ENCODE results near the gene TGFBR1.
A peak's percentile ranks its signal among the peaks of the same experiment; 100 is the strongest.

TGFBR1 gene

DNA sequence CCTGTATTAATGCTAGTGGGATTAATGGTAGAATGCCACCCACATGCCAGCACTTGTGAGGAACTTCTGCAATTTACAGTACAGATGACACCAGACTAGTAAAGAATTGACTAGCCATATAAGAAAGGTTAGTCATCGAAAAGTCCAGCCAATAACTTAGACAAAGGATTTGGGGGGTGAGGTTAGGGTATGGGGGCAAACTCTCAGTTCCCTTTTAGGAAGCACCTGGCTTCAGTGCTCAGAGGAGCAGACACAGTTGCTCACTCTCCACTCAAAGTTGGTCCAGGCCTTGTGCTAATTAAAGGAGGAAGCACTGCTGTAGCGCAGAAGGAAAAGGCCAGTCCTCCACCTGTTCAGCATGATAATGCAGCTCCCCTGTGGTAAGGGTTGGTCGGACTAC lies 25.2 kb downstream of the TGFBR1 start:
- Histone ChIP-seq H3F3A (ENCODE audit: low read depth) (no peaks in the 10 kb centered on the region), H3K9me2 (replicated peaks; ENCODE audit: low read depth, low read length) (no peaks in the 10 kb centered on the region), H3K9me3 (ENCODE audit: insufficient read depth, low read depth, low read length) (no peaks in the 10 kb centered on the region), H2AFZ (ENCODE audit: low read length) (no peak overlapping the region), H3K27me3 (ENCODE audit: insufficient read depth, low read length, poor library complexity, severe bottlenecking) (no peaks in the 10 kb centered on the region), H3K4me3 (ENCODE audit: low read length, poor library complexity, severe bottlenecking) (no peak overlapping the region), H3K4me1 (ENCODE audit: insufficient read depth, low read length, poor library complexity, severe bottlenecking) (peaks cover 31% of the 10 kb centered on the region), H3K79me2 (ENCODE audit: insufficient read depth, low read length) (peaks cover 92% of the 10 kb centered on the region), H3K9ac (ENCODE audit: low read depth, low read length, poor library complexity, severe bottlenecking) (no peak overlapping the region), H3K4me2 (ENCODE audit: low read depth, low read length, poor library complexity, severe bottlenecking) (no peak overlapping the region), H3K36me3 (ENCODE audit: insufficient read depth, low read length) (peaks cover 25% of the 10 kb centered on the region; the same call in 1 of the 2 replicates), H4K20me1 (ENCODE audit: insufficient read depth, low read length, poor library complexity, severe bottlenecking) (peaks cover 48% of the 10 kb centered on the region)
- TF ChIP-seq, protein P1, sequence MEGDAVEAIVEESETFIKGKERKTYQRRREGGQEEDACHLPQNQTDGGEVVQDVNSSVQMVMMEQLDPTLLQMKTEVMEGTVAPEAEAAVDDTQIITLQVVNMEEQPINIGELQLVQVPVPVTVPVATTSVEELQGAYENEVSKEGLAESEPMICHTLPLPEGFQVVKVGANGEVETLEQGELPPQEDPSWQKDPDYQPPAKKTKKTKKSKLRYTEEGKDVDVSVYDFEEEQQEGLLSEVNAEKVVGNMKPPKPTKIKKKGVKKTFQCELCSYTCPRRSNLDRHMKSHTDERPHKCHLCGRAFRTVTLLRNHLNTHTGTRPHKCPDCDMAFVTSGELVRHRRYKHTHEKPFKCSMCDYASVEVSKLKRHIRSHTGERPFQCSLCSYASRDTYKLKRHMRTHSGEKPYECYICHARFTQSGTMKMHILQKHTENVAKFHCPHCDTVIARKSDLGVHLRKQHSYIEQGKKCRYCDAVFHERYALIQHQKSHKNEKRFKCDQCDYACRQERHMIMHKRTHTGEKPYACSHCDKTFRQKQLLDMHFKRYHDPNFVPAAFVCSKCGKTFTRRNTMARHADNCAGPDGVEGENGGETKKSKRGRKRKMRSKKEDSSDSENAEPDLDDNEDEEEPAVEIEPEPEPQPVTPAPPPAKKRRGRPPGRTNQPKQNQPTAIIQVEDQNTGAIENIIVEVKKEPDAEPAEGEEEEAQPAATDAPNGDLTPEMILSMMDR (conservative IDR thresholded peaks at IDR 0.05; ENCODE audit: low read length), result no peak
- TF ChIP-seq EZH2phosphoT487 (IDR thresholded peaks at IDR 0.05; ENCODE audit: borderline replicate concordance), result no peak

DNA sequence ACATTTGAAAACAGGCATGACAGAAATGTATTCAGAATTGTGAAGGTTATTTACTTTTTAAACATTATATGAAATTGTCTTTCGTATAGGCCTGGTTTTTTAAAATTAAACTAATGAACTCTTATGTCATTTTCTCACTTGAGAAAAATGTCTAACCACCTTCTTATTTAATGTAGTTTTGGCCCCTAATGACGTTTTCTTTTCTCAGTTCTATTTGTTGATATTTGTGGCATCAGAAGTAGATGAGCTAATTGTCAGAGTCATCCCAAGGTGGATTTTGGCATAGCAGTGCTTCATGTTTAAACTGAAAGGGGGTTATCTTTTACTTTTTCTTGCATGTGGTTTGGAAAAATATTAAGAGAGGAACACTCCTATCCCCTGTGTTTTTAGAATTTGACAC lies 28.2 kb downstream of the TGFBR1 start:
- no peaks in the 10 kb centered on the region for H3K9me2 ChIP-seq (replicated peaks; ENCODE audit: low read depth, low read length)
- H3K79me2 ChIP-seq (ENCODE audit: insufficient read depth, low read length), result peaks cover 81% of the 10 kb centered on the region
- H2AFZ ChIP-seq (ENCODE audit: low read length), result no peak overlapping the region
- TF ChIP-seq, protein P1 (conservative IDR thresholded peaks at IDR 0.05; ENCODE audit: low read length), result no peak
- no peak for TF ChIP-seq EZH2phosphoT487 (IDR thresholded peaks at IDR 0.05; ENCODE audit: borderline replicate concordance)
- no peak overlapping the region for H3K4me2 ChIP-seq (ENCODE audit: low read depth, low read length, poor library complexity, severe bottlenecking)
- H3K9me3 ChIP-seq (ENCODE audit: insufficient read depth, low read depth, low read length), result no peaks in the 10 kb centered on the region
- no peaks in the 10 kb centered on the region for H3F3A ChIP-seq (ENCODE audit: low read depth)
- peaks cover 30% of the 10 kb centered on the region for H3K36me3 ChIP-seq (ENCODE audit: insufficient read depth, low read length)
- H3K9ac ChIP-seq (ENCODE audit: low read depth, low read length, poor library complexity, severe bottlenecking), result no peak overlapping the region
- H3K27me3 ChIP-seq (ENCODE audit: insufficient read depth, low read length, poor library complexity, severe bottlenecking), result no peaks in the 10 kb centered on the region
- H3K4me3 ChIP-seq (ENCODE audit: low read length, poor library complexity, severe bottlenecking), result no peak overlapping the region
- peaks cover 25% of the 10 kb centered on the region for H4K20me1 ChIP-seq (ENCODE audit: insufficient read depth, low read length, poor library complexity, severe bottlenecking)
- H3K4me1 ChIP-seq (ENCODE audit: insufficient read depth, low read length, poor library complexity, severe bottlenecking), result peaks cover 38% of the 10 kb centered on the region

DNA sequence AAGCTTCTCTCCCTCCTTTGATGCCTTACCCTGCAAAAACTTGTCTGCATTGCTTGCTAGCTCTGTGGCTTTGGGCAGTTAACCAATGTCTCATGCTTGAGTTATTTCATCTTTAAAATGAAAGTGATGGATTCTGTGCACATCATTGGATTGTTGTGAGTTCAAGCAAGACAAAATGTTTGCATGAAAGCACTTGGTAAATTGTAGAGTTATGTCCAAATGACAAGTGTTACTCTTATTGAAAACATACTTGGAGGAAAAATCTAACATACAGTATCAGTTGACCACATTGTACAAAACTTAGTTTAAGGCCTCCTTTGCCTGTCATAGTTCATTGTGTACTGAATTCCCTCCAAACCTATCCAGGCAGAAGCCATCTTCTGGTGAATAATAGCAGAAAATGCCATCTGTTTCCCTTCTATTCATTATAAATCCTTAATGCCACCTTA lies 30.0 kb downstream of the TGFBR1 start:
- no peaks in the 10 kb centered on the region for H3K27me3 ChIP-seq (ENCODE audit: insufficient read depth, low read length, poor library complexity, severe bottlenecking)
- H3K9me3 ChIP-seq (ENCODE audit: insufficient read depth, low read depth, low read length), result no peaks in the 10 kb centered on the region
- TF ChIP-seq, protein P1 (conservative IDR thresholded peaks at IDR 0.05; ENCODE audit: low read length), result 0 out of 2 replicates have a peak, but pooled peaks have one; percentile 9
- no peak for TF ChIP-seq EZH2phosphoT487 (IDR thresholded peaks at IDR 0.05; ENCODE audit: borderline replicate concordance)
- H3K36me3 ChIP-seq (ENCODE audit: insufficient read depth, low read length), result peaks cover 47% of the 10 kb centered on the region
- H3K4me1 ChIP-seq (ENCODE audit: insufficient read depth, low read length, poor library complexity, severe bottlenecking), result peaks cover 27% of the 10 kb centered on the region
- peak overlapping the region; percentile 59 for H3K4me2 ChIP-seq (ENCODE audit: low read depth, low read length, poor library complexity, severe bottlenecking)
- H4K20me1 ChIP-seq (ENCODE audit: insufficient read depth, low read length, poor library complexity, severe bottlenecking), result peaks cover 9% of the 10 kb centered on the region
- peak overlapping the region; percentile 19 for H3K4me3 ChIP-seq (ENCODE audit: low read length, poor library complexity, severe bottlenecking)
- peaks cover 65% of the 10 kb centered on the region for H3K79me2 ChIP-seq (ENCODE audit: insufficient read depth, low read length)
- no peak overlapping the region for H2AFZ ChIP-seq (ENCODE audit: low read length)
- no peaks in the 10 kb centered on the region for H3F3A ChIP-seq (ENCODE audit: low read depth)
- H3K9ac ChIP-seq (ENCODE audit: low read depth, low read length, poor library complexity, severe bottlenecking), result peak overlapping the region; percentile 30
- H3K9me2 ChIP-seq (replicated peaks; ENCODE audit: low read depth, low read length), result no peaks in the 10 kb centered on the region

Measured in Loucy (cell line).